HepG2 (cell line): ENCODE measurements around the gene TMIGD2. TPM values are rescaled to one million over a fixed set of nuclear protein-coding genes. Genes with fewer than 3 reads are reported as not detected.

Experiments used
- ATAC-seq: fragments of 200-7000 bp; cut with Tn5 transposase; 3 replicates; pipeline ENCODE4 v1.9.1; 2020; ENCODE audit warnings: mild to moderate bottlenecking, moderate library complexity
- BruUV-seq: library from RNA; stranded (reverse); fragments of 400-500 nt; replicated peaks from 2 replicates; lab custom pipeline; 2021; lab: Mats Ljungman, UMichigan
- CTCF ChIA-PET: fragments of 300-600 bp; formaldehyde crosslinking; extraction: SDS; loops from one replicate; lab custom pipeline; 2021; ENCODE audit warnings: low total read pairs, inconsistent platforms, low intra/inter-chr PET ratio; lab: Yijun Ruan, JAX
- POLR2A ChIA-PET: fragments of 350-600 bp; sonication (Branson Sonifier 250); formaldehyde crosslinking; loops from one replicate; lab custom pipeline; 2020; ENCODE audit warnings: antibody characterized with exemption, inconsistent platforms; lab: Yijun Ruan, JAX
- DNase-seq: peaks from one replicate; pipeline ENCODE4 v3.0.0-alpha.2; 2015; ENCODE audit warnings: low spot score
- FAIRE-seq: peaks from 3 replicates; lab custom pipeline; 2011; peaks lifted over from hg19 to GRCh38; lab: Jason Lieb, UNC
- H2AFZ ChIP-seq: one replicate; pipeline ENCODE4 v1.6.1; 2011; ENCODE audit warnings: low read length, inconsistent platforms
- H3K27ac ChIP-seq: fragments of 300-600 bp; 3 replicates; pipeline ENCODE4 v1.8.0; 2011; ENCODE audit warnings: mixed run types, mild to moderate bottlenecking, mixed read lengths, low read length, inconsistent platforms; ENCODE audit not compliant: insufficient read depth; ENCODE audit errors: extremely low read length
- H3K27me3 ChIP-seq, 2 experiments: fragments of 200-600 bp in 1 of 2; 2 replicates in 1 of 2; 3 replicates in 1 of 2; pipeline versions ENCODE4 v1.6.0 to v1.8.0; 2011; ENCODE audit warnings: low read length in 2 of 2, mild to moderate bottlenecking in 2 of 2, moderate library complexity in 2 of 2, inconsistent platforms in 1 of 2; ENCODE audit not compliant: insufficient read depth in 2 of 2, control insufficient read depth in 1 of 2
- H3K36me3 ChIP-seq, 2 experiments: fragments of 200-600 bp in 1 of 2; replicated peaks in 1 of 2; 2 replicates in 1 of 2; 3 replicates in 1 of 2; pipeline versions ENCODE4 v1.5.1 to v1.8.0; 2011; ENCODE audit warnings: low read length in 2 of 2, inconsistent platforms in 1 of 2; ENCODE audit not compliant: insufficient read depth in 2 of 2, control insufficient read depth in 1 of 2
- H3K4me1 ChIP-seq: 2 replicates; pipeline ENCODE4 v1.5.1; 2012; ENCODE audit warnings: low read length, inconsistent platforms; ENCODE audit not compliant: insufficient read depth
- H3K4me2 ChIP-seq: 2 replicates; pipeline ENCODE4 v1.6.0; 2011; ENCODE audit warnings: low read depth, low read length, inconsistent platforms
- H3K4me3 ChIP-seq, 3 experiments: fragments of 200-600 bp in 1 of 3; sonication (generic), shearing (Covaris generic) in 1 of 3; replicated peaks in 1 of 3; 2 replicates each; pipeline ENCODE4 v1.5.1; 2011 to 2016; ENCODE audit warnings: low read length in 3 of 3, inconsistent platforms in 2 of 3, low read depth in 2 of 3, mild to moderate bottlenecking in 2 of 3, control low read depth in 1 of 3, mixed read lengths in 1 of 3; ENCODE audit not compliant: insufficient read depth in 1 of 3
- H3K79me2 ChIP-seq: one replicate; pipeline ENCODE4 v1.6.1; 2011; ENCODE audit warnings: low read length, inconsistent platforms; ENCODE audit not compliant: insufficient read depth
- H3K9ac ChIP-seq: 2 replicates; pipeline ENCODE4 v1.6.0; 2011; ENCODE audit warnings: mild to moderate bottlenecking, low read depth, low read length, inconsistent platforms; ENCODE audit not compliant: insufficient read depth
- H3K9me3 ChIP-seq: 2 replicates; pipeline ENCODE4 v1.5.1; 2012; ENCODE audit warnings: mild to moderate bottlenecking, low read length
- H4K20me1 ChIP-seq: 2 replicates; pipeline ENCODE4 v1.6.0; 2011; ENCODE audit warnings: inconsistent platforms, mild to moderate bottlenecking, low read length, moderate library complexity; ENCODE audit not compliant: insufficient read depth
- ARID2 ChIP-seq: sonication (generic); formaldehyde crosslinking; IDR thresholded peaks from 2 replicates; pipeline ENCODE4 v1.8.1; 2022; ENCODE audit warnings: mild to moderate bottlenecking, missing genetic modification reagents, borderline replicate concordance
- BCL6 ChIP-seq: IDR thresholded peaks from 2 replicates; pipeline ENCODE4 v1.6.1; 2016; ENCODE audit warnings: missing genetic modification reagents, missing compliant biosample characterization
- BRCA1 ChIP-seq: sonication (generic); formaldehyde crosslinking; IDR thresholded peaks from 2 replicates; pipeline ENCODE4 v1.4.0; 2020; ENCODE audit warnings: missing genetic modification reagents
- DR1 ChIP-seq: sonication (generic); formaldehyde crosslinking; IDR thresholded peaks from 2 replicates; pipeline ENCODE4 v1.8.0; 2021; ENCODE audit warnings: mild to moderate bottlenecking, missing genetic modification reagents, inconsistent platforms
- E2F2 ChIP-seq: sonication (generic); formaldehyde crosslinking; IDR thresholded peaks from 2 replicates; pipeline ENCODE4 v1.4.0; 2020; ENCODE audit warnings: missing genetic modification reagents, borderline replicate concordance
- JUN ChIP-seq: sonication (generic); formaldehyde crosslinking; IDR thresholded peaks from 2 replicates; pipeline ENCODE4 v1.4.0; 2020; ENCODE audit warnings: mild to moderate bottlenecking, missing genetic modification reagents
- KDM6A ChIP-seq: IDR thresholded peaks from 2 replicates; pipeline ENCODE4 v1.6.1; 2016; ENCODE audit warnings: low read depth
- MED1 ChIP-seq: sonication (generic); formaldehyde crosslinking; IDR thresholded peaks from 2 replicates; pipeline ENCODE4 v1.4.0; 2020; ENCODE audit warnings: missing genetic modification reagents
- MTA1 ChIP-seq: sonication (generic); formaldehyde crosslinking; IDR thresholded peaks from 2 replicates; pipeline ENCODE4 v1.4.0; 2020; ENCODE audit warnings: missing genetic modification reagents, mild to moderate bottlenecking, borderline replicate concordance
- PITX1 ChIP-seq: sonication (generic); formaldehyde crosslinking; IDR thresholded peaks from 2 replicates; pipeline ENCODE4 v1.5.1; 2020; ENCODE audit warnings: mild to moderate bottlenecking, missing genetic modification reagents
- POLR2A ChIP-seq, 2 experiments: IDR thresholded peaks; 2 replicates each; pipeline ENCODE4 v1.6.1; 2011; ENCODE audit warnings: low read depth in 2 of 2, low read length in 2 of 2, mild to moderate bottlenecking in 1 of 2, moderate library complexity in 1 of 2; ENCODE audit not compliant: insufficient read depth in 1 of 2
- RBM22 ChIP-seq: fragments of 200-400 bp; formaldehyde crosslinking; optimal IDR thresholded peaks from 2 replicates; pipeline ENCODE3; 2017; ENCODE audit warnings: mild to moderate bottlenecking, low read length, moderate library complexity
- ZBTB1 ChIP-seq: sonication (generic); formaldehyde crosslinking; IDR thresholded peaks from 2 replicates; pipeline ENCODE4 v1.4.0; 2020; ENCODE audit warnings: missing genetic modification reagents, borderline replicate concordance
- ZNF263 ChIP-seq: sonication (generic); formaldehyde crosslinking; IDR thresholded peaks from 2 replicates; pipeline ENCODE4 v1.4.0; 2020; ENCODE audit warnings: missing genetic modification reagents
- ZNF296 ChIP-seq: sonication (generic); formaldehyde crosslinking; conservative IDR thresholded peaks from 2 replicates; pipeline ENCODE4 v1.5.0; 2020; ENCODE audit warnings: mild to moderate bottlenecking, missing genetic modification reagents
- ZNF329 ChIP-seq: sonication (generic); formaldehyde crosslinking; IDR thresholded peaks from 2 replicates; pipeline ENCODE4 v1.9.0; 2021; ENCODE audit warnings: low read depth, mild to moderate bottlenecking, missing genetic modification reagents
- ZNF768 ChIP-seq: sonication (generic); formaldehyde crosslinking; IDR thresholded peaks from 2 replicates; pipeline ENCODE4 v1.4.0; 2020; ENCODE audit warnings: missing genetic modification reagents
- ZNF792 ChIP-seq: IDR thresholded peaks from 2 replicates; pipeline ENCODE4 v1.6.1; 2016
- WGBS: methylation state at CpG from one replicate; pipeline ENCODE4 v1.1.6; 2017; ENCODE audit warnings: low lambda C conversion rate; 5-methylcytosine and 5-hydroxymethylcytosine counted together
- in situ Hi-C: cut with HindIII; loops from 2 replicates; pipeline ENCODE4 v1.10.0; 2017; ENCODE audit warnings: low pct_unique_long_range_greater_than_20kb; ENCODE audit not compliant: extremely low pct_ligation_motif_present
- intact Hi-C: fragments of 100-400 bp; cut with micrococcal nuclease; formaldehyde crosslinking; loops from one replicate; pipeline ENCODE4 v1.10.0; 2022; ENCODE audit not compliant: unreplicated experiment
- polyA plus RNA-seq, 8 experiments: library from polyadenylated mRNA; depleted of rRNA in 3 of 8; stranded (reverse) in 7 of 8; unstranded in 1 of 8; fragments of >200 nt; fragmentation: Illumina TruSeq in 4 of 8; extraction: Trizol in 4 of 8; gene quantifications; 2 replicates each; pipeline versions ENCODE4 v1.2.1 to v1.2.3, GENCODE V29; 2011 to 2016; ENCODE audit warnings: low read depth in 4 of 8, missing spikeins in 1 of 8, mixed read lengths in 1 of 8; ENCODE audit not compliant: insufficient read depth in 1 of 8
- total RNA-seq, 5 experiments: library from RNA; depleted of rRNA; stranded (reverse); fragments of >200 nt; fragmentation: Illumina TruSeq; extraction: Trizol; gene quantifications; 2 replicates each; pipeline ENCODE4 v1.2.3, GENCODE V29; 2016; ENCODE audit warnings: low read depth in 1 of 5
- TF ChIP-seq, protein P1 (sequence below): sonication (generic); formaldehyde crosslinking; IDR thresholded peaks from 2 replicates; pipeline ENCODE4 v1.5.1; 2020; ENCODE audit warnings: mild to moderate bottlenecking, missing genetic modification reagents, moderate library complexity

The TMIGD2 gene
- total and polyA plus RNA-seq, 2 of the 13 experiments (the other 11 are each of a cell fraction or from before 2014, with no cell fraction given), result 0.11 to 1.0 TPM

- no peak for FAIRE-seq
- Histone ChIP-seq H3K9ac (no peak overlapping the region), H3K36me3 (peaks cover 11 to 22% of the 10 kb centered on the region in 2 experiments; a peak in 4 of 5 replicates), H3K4me1 (peaks cover 20% of the 10 kb centered on the region), H4K20me1 (no peaks in the 10 kb centered on the region), H3K4me2 (no peak overlapping the region), H3K27ac (no peak overlapping the region), H3K79me2 (no peaks in the 10 kb centered on the region), H3K4me3 (no peak overlapping the region), H2AFZ (no peak overlapping the region), H3K27me3 (no peaks in the 10 kb centered on the region), H3K9me3 (no peaks in the 10 kb centered on the region)
- BruUV-seq, result no TSS peak
- ChIA-PET POLR2A (interaction anchor here (1.7 kb wide), 1 partner anchor 78 kb away, joined by 3 read pairs; no protein-coding TSS in a partner anchor), CTCF (no interaction called here)
- no peak for TF ChIP-seq ZNF768
- TF ChIP-seq MED1, result no peak
- TF ChIP-seq JUN (CRISPR knock-in tag), result no peak
- TF ChIP-seq ZNF329, result no peak
- no peak for TF ChIP-seq MTA1 (CRISPR knock-in tag)
- ATAC-seq, result no peak
- in situ Hi-C loops, result loop anchor here (5.0 kb wide), 1 partner anchor 87 kb away; no protein-coding TSS in a partner anchor
- 89% methylated on average over 4 of the region's 4 CpGs for WGBS
- intact Hi-C loops, result loop anchor here (5.0 kb wide), 1 partner anchor 137 kb away; the partner anchor contains the start of genes CHAF1A and SH3GL1
- no peak for DNase-seq
Measured at GRCh38 chr19:4264812-4265211, 37.4 kb downstream of the TMIGD2 start.

DNA sequence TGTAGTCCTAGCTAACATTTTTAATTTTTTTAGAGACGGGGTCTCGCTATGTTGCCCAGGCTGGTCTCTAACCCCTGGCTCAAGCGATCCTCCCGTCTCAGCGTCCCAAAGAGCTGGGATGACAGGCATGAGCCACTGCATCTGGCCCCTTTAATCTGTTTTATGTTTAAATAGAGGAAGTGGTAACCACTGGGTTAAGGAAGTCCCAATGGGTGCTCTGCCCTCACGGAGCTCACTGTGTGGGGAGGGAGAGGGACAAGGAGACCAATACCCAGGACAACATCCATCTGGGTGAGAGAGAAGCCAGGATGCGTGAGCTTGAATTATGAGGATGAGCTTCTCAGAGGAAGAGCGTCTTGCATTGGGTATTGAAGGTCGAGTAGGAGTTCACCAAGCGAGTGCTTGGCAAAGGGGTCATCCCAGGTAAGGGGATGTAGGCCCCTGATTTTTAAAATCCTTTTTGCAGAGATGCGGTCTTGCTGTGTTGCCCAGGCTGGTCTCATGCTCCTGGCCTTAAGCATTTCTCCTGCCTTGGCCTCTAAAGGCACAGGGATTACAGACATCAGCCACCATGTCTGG, 41.5 kb downstream of the TMIGD2 start:
- H2AFZ ChIP-seq, result no peak overlapping the region
- ATAC-seq (no peak), FAIRE-seq (no peak), DNase-seq (no peak)
- no peaks in the 10 kb centered on the region; a peak in 1 of 5 replicates for H3K27me3 ChIP-seq
- intact Hi-C loops, result no loop called here
- no peaks in the 10 kb centered on the region for H3K79me2 ChIP-seq
- BruUV-seq, result no TSS peak
- no peak overlapping the region for H3K9ac ChIP-seq
- ChIA-PET POLR2A (interaction anchor here (1.2 kb wide), 1 partner anchor 14 kb away, joined by 4 read pairs; the partner anchor contains the start of gene YJU2), CTCF (no interaction called here)
- no peak overlapping the region for H3K27ac ChIP-seq
- H3K4me1 ChIP-seq, result no peaks in the 10 kb centered on the region
- H4K20me1 ChIP-seq, result no peaks in the 10 kb centered on the region
- 97% methylated on average over 11 of the region's 11 CpGs for WGBS
- H3K4me2 ChIP-seq, result no peak overlapping the region
- in situ Hi-C loops, result no loop called here
- peaks cover 5% of the 10 kb centered on the region for H3K9me3 ChIP-seq
- peaks cover 15 to 39% of the 10 kb centered on the region in 2 experiments; a peak in 4 of 5 replicates for H3K36me3 ChIP-seq
- H3K4me3 ChIP-seq, result no peak overlapping the region
- TF ChIP-seq ZBTB1 (CRISPR knock-in tag), result no peak
- no peak for TF ChIP-seq ARID2
- no peak for TF ChIP-seq ZNF792 (CRISPR knock-in tag)
- TF ChIP-seq ZNF296 (CRISPR knock-in tag), result no peak
- no peak for TF ChIP-seq BRCA1 (CRISPR knock-in tag)
- TF ChIP-seq DR1, result no peak
- TF ChIP-seq POLR2A (IDR thresholded peaks at IDR 0.05; ENCODE audit: insufficient read depth in 1 of 2, low read depth in 2 of 2, low read length in 2 of 2), result no peak
- TF ChIP-seq, protein P1, sequence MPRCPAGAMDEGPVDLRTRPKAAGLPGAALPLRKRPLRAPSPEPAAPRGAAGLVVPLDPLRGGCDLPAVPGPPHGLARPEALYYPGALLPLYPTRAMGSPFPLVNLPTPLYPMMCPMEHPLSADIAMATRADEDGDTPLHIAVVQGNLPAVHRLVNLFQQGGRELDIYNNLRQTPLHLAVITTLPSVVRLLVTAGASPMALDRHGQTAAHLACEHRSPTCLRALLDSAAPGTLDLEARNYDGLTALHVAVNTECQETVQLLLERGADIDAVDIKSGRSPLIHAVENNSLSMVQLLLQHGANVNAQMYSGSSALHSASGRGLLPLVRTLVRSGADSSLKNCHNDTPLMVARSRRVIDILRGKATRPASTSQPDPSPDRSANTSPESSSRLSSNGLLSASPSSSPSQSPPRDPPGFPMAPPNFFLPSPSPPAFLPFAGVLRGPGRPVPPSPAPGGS, result no peak
- TF ChIP-seq KDM6A (CRISPR knock-in tag), result no peak
- no peak for TF ChIP-seq E2F2 (CRISPR knock-in tag)
- no peak for TF ChIP-seq BCL6
- no peak for TF ChIP-seq RBM22
- no peak for TF ChIP-seq ZNF263
- no peak for TF ChIP-seq PITX1 (CRISPR knock-in tag)
